GM23338 (cell line): ENCODE measurements around the gene TAF10. TPM values are rescaled to one million over a fixed set of nuclear protein-coding genes. Genes with fewer than 3 reads are reported as not detected.

Experiments
- CREB1 ChIP-seq: fragments of 250-450 bp; sonication (Bioruptor Pico); IDR thresholded peaks from 2 replicates; pipeline ENCODE4 v1.5.0; 2020; ENCODE audit warnings: low read depth, mild to moderate bottlenecking, moderate library complexity
- EZH2 ChIP-seq: fragments of 200-600 bp; sonication (generic); IDR thresholded peaks from one replicate; pipeline ENCODE4 v1.8.0; 2017; ENCODE audit warnings: antibody characterized with exemption, mild to moderate bottlenecking, low read depth; ENCODE audit not compliant: unreplicated experiment
- NANOG ChIP-seq: IDR thresholded peaks from 2 replicates; pipeline ENCODE4 v1.6.1; 2016; ENCODE audit warnings: antibody characterized with exemption, borderline replicate concordance
- polyA plus RNA-seq: library from polyadenylated mRNA; unstranded; fragments of >200 nt; fragmentation: Nextera tagmentation; extraction: Ambion mirVana; gene quantifications from 2 replicates; pipeline ENCODE4 v1.2.1, GENCODE V29; 2016
- total RNA-seq: library from RNA; depleted of rRNA; stranded (reverse); fragments of >200 nt; shearing (Covaris generic); gene quantifications from 2 replicates; pipeline ENCODE4 v1.2.3, GENCODE V29; 2014
- TF ChIP-seq, protein P1 (sequence below): IDR thresholded peaks from one replicate; pipeline ENCODE4 v1.6.1; 2018; ENCODE audit warnings: antibody characterized with exemption; ENCODE audit not compliant: unreplicated experiment
- TF ChIP-seq, protein P2 (sequence below): fragments of 250-450 bp; sonication (Bioruptor Pico); IDR thresholded peaks from 2 replicates; pipeline ENCODE4 v1.5.0; 2020; ENCODE audit warnings: mild to moderate bottlenecking, moderate library complexity

TAF10 gene
- total and polyA plus RNA-seq, 2 experiments from 2014 or later: 108 to 253 TPM

DNA sequence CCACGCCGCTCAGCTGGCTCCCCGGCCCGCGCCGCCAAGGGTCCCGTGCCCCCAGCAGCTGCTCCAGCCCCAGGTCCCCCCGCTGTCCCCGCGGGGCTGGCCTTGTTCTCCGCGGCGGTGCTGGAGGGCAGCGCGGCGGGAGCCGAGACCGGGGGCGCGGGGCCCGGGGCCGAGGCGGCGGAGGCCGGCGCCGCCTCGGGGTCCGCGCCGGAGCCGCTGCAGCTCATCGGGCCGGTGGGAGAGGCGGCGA, 128 bp downstream of the TAF10 start (continued):
- TF ChIP-seq, protein P1, sequence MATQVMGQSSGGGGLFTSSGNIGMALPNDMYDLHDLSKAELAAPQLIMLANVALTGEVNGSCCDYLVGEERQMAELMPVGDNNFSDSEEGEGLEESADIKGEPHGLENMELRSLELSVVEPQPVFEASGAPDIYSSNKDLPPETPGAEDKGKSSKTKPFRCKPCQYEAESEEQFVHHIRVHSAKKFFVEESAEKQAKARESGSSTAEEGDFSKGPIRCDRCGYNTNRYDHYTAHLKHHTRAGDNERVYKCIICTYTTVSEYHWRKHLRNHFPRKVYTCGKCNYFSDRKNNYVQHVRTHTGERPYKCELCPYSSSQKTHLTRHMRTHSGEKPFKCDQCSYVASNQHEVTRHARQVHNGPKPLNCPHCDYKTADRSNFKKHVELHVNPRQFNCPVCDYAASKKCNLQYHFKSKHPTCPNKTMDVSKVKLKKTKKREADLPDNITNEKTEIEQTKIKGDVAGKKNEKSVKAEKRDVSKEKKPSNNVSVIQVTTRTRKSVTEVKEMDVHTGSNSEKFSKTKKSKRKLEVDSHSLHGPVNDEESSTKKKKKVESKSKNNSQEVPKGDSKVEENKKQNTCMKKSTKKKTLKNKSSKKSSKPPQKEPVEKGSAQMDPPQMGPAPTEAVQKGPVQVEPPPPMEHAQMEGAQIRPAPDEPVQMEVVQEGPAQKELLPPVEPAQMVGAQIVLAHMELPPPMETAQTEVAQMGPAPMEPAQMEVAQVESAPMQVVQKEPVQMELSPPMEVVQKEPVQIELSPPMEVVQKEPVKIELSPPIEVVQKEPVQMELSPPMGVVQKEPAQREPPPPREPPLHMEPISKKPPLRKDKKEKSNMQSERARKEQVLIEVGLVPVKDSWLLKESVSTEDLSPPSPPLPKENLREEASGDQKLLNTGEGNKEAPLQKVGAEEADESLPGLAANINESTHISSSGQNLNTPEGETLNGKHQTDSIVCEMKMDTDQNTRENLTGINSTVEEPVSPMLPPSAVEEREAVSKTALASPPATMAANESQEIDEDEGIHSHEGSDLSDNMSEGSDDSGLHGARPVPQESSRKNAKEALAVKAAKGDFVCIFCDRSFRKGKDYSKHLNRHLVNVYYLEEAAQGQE: no peak
- TF ChIP-seq CREB1 (CRISPR knock-in tag) (no peak), EZH2 (no peak), NANOG (no peak)
- TF ChIP-seq, protein P2, sequence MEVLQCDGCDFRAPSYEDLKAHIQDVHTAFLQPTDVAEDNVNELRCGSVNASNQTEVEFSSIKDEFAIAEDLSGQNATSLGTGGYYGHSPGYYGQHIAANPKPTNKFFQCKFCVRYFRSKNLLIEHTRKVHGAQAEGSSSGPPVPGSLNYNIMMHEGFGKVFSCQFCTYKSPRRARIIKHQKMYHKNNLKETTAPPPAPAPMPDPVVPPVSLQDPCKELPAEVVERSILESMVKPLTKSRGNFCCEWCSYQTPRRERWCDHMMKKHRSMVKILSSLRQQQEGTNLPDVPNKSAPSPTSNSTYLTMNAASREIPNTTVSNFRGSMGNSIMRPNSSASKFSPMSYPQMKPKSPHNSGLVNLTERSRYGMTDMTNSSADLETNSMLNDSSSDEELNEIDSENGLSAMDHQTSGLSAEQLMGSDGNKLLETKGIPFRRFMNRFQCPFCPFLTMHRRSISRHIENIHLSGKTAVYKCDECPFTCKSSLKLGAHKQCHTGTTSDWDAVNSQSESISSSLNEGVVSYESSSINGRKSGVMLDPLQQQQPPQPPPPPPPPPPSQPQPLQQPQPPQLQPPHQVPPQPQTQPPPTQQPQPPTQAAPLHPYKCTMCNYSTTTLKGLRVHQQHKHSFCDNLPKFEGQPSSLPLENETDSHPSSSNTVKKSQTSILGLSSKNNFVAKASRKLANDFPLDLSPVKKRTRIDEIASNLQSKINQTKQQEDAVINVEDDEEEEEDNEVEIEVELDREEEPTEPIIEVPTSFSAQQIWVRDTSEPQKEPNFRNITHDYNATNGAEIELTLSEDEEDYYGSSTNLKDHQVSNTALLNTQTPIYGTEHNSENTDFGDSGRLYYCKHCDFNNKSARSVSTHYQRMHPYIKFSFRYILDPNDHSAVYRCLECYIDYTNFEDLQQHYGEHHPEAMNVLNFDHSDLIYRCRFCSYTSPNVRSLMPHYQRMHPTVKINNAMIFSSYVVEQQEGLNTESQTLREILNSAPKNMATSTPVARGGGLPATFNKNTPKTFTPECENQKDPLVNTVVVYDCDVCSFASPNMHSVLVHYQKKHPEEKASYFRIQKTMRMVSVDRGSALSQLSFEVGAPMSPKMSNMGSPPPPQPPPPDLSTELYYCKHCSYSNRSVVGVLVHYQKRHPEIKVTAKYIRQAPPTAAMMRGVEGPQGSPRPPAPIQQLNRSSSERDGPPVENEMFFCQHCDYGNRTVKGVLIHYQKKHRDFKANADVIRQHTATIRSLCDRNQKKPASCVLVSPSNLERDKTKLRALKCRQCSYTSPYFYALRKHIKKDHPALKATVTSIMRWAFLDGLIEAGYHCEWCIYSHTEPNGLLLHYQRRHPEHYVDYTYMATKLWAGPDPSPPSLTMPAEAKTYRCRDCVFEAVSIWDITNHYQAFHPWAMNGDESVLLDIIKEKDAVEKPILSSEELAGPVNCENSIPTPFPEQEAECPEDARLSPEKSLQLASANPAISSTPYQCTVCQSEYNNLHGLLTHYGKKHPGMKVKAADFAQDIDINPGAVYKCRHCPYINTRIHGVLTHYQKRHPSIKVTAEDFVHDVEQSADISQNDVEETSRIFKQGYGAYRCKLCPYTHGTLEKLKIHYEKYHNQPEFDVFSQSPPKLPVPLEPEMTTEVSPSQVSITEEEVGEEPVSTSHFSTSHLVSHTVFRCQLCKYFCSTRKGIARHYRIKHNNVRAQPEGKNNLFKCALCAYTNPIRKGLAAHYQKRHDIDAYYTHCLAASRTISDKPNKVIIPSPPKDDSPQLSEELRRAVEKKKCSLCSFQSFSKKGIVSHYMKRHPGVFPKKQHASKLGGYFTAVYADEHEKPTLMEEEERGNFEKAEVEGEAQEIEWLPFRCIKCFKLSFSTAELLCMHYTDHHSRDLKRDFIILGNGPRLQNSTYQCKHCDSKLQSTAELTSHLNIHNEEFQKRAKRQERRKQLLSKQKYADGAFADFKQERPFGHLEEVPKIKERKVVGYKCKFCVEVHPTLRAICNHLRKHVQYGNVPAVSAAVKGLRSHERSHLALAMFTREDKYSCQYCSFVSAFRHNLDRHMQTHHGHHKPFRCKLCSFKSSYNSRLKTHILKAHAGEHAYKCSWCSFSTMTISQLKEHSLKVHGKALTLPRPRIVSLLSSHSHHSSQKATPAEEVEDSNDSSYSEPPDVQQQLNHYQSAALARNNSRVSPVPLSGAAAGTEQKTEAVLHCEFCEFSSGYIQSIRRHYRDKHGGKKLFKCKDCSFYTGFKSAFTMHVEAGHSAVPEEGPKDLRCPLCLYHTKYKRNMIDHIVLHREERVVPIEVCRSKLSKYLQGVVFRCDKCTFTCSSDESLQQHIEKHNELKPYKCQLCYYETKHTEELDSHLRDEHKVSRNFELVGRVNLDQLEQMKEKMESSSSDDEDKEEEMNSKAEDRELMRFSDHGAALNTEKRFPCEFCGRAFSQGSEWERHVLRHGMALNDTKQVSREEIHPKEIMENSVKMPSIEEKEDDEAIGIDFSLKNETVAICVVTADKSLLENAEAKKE: no peak
